Measurements from ENCODE around the gene NDUFAB1.

DNA sequence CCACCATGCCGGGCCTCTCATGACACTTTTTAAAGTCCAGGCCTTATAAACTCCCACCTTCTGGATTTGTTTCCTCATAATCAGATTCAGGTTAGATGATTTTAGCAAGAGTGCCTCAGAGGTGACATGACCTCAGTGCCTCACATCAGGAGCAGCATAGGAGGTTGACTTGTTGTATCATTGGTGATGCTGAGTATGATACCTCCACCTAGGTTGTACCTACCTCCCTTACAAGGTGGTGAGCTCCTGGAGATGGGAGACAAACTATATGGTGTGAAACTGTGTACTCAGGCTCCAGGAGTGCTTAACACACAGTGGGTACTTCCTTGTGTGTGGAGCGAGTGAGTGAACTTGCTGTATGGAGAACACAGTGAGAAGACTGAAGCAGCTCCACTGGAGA is 18.6 kb downstream of the NDUFAB1 start:
- TF ChIP-seq POLR2A (IDR thresholded peaks at IDR 0.05; ENCODE audit: low read depth, low read length) = no peak
- TF ChIP-seq TAF1 (IDR thresholded peaks at IDR 0.05; ENCODE audit: low read depth, low read length) = no peak
- no peak for TF ChIP-seq POLR2AphosphoS5 (IDR thresholded peaks at IDR 0.05; ENCODE audit: low read depth, low read length)
- TF ChIP-seq PAX5 (IDR thresholded peaks at IDR 0.05; ENCODE audit: insufficient read depth, low read length, severe bottlenecking) = no peak
- TF ChIP-seq POU2F2 (IDR thresholded peaks at IDR 0.05; ENCODE audit: low read depth, low read length) = no peak
- no peak for TF ChIP-seq SPI1 (IDR thresholded peaks at IDR 0.05; ENCODE audit: low read depth, low read length)
